B cell (primary cell): ENCODE data around the gene NFATC2.

Experiments
- EZH2 ChIP-seq: IDR thresholded peaks from 2 replicates; pipeline ENCODE4 v1.6.1; 2012; ENCODE audit warnings: borderline replicate concordance, low read depth, mild to moderate bottlenecking, moderate library complexity, low read length; ENCODE audit not compliant: insufficient read depth, poor library complexity, severe bottlenecking
- TF ChIP-seq, protein P1 (sequence below): fragments of 200-600 bp; IDR thresholded peaks from one replicate; pipeline ENCODE4 v1.8.0; 2022; ENCODE audit warnings: antibody characterized with exemption, mild to moderate bottlenecking

DNA sequence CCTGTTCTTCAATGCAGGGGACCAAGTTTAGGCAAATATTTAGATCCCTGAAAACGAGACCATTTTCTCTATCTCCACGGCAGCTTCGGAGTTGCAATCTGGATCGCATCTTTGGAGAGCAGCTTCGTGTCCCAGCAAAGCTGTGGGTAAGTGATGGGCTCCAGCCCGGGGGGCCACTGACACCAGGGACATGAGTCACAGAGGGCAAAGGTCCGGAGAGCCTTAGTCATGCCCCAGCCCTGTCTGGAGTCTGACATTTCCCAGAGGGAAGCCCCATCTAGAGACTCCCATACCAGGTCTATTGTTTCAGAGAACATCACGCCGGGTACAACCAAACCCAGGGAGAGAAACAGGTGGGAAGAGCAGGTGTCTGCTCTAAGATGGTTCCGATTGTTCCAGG lies 95.9 kb downstream of the NFATC2 start:
- TF ChIP-seq, protein P1, sequence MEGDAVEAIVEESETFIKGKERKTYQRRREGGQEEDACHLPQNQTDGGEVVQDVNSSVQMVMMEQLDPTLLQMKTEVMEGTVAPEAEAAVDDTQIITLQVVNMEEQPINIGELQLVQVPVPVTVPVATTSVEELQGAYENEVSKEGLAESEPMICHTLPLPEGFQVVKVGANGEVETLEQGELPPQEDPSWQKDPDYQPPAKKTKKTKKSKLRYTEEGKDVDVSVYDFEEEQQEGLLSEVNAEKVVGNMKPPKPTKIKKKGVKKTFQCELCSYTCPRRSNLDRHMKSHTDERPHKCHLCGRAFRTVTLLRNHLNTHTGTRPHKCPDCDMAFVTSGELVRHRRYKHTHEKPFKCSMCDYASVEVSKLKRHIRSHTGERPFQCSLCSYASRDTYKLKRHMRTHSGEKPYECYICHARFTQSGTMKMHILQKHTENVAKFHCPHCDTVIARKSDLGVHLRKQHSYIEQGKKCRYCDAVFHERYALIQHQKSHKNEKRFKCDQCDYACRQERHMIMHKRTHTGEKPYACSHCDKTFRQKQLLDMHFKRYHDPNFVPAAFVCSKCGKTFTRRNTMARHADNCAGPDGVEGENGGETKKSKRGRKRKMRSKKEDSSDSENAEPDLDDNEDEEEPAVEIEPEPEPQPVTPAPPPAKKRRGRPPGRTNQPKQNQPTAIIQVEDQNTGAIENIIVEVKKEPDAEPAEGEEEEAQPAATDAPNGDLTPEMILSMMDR = no peak
- TF ChIP-seq EZH2 = no peak
